COR-L47 (cell line): ENCODE measurements around the gene CACNA2D3.
"Not testable (repeated sequence)": the region's sequence is repeated elsewhere in the genome, so short reads cannot be mapped to it uniquely, and the experiment has no call there.

Source experiments
- DNase-seq: peaks from one replicate; lab custom pipeline; 2025; lab: John Stamatoyannopoulos, UW

CACNA2D3 gene

DNA sequence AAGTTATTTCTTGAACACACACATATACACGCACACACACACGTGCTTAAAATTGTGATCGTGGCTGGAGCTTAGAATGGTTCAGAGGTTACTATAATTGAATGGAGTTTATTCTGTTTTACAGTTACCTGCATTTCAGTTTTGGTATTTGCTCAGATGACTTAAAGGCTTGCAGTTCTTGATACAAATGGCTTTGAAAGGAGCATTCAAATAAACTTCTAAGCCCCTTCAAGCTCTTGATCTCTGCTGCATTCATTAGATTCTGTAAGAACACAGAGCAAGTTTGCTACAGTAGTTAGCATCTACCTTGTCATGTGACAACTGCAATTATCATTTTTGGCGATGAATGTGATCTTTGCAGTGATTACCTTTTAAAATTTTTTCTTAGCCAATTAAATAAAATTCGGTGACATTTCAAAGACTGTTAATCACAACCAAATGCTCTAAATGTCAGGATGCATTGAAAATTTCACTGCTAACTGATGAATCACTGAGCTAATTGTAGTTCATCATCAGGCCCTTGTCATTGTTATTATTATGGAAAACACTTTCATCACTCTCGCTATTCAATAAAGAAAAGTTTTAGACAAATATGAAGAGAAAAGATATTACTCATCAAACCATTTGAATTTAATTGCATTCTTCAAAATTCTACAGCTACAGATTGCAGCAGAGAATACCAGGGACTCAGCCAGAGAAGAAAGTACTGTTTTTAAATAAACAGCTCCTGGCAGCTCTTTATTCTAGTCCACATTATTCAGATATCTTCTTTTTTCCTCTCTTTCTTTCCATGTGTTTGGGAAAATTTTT, 509.4 kb downstream of the CACNA2D3 start:
- DNase-seq = no peak

DNA sequence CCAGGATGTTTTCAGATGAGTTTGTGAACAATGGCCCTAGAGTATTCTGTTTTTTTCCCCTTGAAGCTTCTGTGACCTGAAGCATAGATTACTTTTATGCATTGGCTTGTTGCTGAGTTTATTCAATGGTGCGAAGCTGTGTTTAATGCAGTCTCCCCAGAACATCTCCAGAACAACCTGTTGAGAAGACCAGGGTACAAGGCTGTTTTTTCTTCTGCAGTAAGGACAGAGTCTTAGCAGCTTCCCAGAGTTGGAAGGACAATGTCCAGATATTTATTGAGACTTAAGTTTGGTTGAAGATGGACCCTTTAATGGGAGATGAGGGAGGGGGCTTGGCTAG, 509.9 kb downstream of the CACNA2D3 start:
- DNase-seq = no peak

DNA sequence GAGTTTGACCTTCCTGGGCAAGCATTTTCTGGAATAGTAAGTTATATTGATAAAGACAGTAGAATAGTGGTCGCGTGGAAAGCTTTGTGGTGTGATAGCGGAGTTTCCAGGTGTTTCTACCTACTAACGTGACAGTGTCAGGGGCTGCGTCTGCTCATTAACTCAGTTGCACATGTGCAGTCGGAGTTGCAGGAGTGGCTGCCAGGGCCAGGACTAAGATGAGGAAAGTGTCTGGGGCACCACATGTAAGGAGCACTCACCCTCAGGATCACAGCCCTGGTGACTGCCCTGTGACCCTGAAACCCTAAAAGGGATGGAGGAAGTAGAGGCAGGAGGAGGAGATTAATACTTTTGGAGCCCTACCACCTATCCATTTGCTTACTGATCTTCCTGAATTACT, 510.5 kb downstream of the CACNA2D3 start:
- no peak for DNase-seq

DNA sequence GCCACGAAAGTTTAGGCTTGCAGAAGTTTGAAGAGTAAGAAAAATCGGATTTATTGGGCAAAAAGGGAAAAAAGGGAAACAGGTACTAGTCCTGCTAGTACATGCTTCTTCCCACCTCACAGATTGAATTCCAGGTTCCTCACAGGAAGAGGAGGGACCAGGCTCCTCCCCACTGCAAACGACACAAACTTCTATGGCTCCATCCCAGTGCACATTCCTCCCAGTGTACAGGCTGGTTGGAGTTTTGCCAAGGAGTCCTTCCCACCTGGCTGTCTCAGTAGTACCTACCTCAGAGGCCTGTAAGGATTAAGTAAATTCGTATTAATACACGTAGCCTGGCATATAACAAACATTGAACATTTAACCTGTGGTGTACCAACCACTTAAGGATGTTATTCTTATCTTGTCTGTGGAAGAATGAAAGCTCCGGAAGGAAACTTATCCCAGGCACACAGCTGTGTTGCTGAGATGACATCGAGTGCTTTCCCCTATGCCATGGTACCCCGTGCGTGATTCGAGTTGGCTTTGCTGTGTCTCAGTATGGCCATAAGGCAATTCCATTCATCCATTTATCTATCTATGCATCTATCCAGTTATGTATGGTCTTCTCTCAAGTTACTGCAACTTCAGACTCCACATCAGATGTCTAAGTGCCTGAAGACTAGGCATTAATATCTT, 511.2 kb downstream of the CACNA2D3 start:
- no peak for DNase-seq

DNA sequence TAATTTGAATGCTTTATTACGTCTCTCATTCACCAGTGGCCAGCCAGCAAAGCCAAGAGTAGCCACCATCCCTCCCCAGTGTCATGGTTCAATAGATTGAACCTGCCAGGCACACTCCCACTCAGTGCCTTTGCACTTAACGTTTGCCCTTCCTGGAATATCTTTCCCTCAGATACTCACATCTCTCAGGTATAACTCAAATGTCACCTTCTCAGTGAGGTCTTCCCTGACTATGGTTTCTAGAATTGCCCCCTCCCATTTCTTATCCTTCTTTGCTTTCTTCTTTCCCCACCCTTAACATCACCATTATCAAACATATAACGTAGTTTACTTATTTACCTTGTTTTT, 511.7 kb downstream of the CACNA2D3 start:
- DNase-seq = no peak

DNA sequence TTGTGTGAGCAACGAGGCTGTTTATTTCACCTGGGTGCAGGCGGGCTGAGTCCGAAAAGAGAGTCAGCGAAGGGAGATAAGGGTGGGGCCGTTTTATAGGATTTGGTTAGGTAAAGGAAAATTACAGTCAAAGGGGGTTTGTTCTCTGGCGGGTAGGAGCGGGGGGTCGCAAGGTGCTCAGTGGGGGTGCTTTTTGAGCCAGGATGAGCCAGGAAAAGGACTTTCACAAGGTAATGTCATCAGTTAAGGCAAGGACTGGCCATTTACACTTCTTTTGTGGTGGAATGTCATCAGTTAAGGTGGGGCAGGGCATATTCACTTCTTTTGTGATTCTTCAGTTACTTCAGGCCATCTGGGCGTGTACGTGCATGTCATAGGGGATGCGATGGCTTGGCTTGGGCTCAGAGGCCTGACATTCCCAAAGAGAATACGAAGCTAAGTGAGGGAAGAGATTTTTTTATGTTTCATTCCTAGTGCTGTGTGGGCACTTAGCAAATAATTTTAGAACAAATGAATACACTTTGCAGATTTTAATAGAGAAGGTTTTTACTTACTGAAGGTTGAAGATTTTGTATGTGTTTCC, 517.5 kb downstream of the CACNA2D3 start:
- not testable (repeated sequence) for DNase-seq

DNA sequence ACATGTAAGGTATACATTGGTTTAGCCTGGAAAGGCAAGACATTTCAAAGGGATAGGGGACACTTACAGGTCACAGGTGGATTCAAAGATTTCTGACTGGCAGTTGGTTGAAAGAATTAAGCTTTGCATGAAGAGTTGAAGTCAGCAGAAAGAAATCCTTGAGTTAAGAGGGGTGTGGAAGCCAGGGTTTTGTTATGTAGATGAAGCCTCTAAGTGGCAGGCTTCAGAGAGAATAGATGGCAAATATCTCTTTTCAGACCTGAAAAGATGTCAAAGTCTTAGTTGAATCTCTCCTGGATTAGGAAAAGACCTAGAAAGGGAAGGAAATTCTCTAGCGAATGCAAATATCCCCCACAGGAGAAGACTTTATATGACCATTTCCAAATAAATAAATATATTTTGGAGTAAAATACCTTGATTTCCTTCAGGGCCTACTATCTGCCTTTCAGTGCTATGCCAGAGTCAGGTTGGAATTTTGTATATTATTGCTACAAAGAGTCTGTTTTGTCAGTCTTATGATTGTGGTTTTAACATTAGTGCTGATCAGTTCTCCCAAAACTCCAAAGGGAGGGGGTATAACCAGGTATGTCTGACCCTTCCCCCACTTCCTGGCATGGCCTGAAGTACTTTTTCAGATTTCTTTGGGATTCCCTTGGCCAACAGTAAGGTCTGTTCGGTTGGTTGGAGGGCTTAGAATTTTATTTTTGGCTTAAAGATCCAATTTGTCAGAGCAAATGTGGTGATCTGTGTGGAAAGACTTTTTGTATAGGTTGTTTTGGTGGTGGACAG, 519.1 kb downstream of the CACNA2D3 start:
- no peak for DNase-seq

DNA sequence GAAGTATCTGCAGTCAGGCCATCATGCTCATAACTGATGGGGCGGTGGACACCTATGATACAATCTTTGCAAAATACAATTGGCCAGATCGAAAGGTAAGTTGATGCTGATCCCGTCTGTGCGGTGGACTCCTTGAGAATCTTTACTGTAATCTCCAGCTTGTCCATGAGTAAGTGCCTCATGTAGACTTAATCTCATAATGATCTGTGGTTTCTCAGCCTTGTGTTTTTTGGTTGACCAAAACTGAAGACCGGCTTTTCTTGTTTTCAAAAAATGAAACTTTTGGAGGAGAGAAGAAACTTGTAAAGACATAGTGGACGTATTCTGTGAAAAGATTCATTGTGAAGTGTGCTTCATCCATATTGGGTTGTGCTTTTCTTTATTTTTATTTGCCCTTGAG, 519.8 kb downstream of the CACNA2D3 start:
- DNase-seq = no peak

DNA sequence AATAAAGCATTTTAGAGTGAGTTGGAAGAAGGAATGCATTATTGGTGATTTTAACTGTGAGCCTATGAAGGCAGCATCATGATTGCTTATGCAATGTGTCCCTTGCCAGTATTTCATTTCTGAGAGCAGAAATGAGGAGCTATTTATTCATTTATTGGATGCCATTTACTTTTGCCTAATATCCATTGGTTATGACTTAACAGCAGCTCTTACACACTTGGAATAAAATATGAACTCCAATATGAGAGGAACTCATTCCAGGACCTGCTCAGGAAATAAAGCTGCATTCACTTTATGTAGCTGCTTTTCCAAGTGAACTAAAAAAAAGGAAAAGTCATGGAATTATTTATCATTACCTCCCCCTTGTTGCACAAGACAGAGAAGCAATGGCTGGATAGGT, 525.4 kb downstream of the CACNA2D3 start:
- DNase-seq = no peak

DNA sequence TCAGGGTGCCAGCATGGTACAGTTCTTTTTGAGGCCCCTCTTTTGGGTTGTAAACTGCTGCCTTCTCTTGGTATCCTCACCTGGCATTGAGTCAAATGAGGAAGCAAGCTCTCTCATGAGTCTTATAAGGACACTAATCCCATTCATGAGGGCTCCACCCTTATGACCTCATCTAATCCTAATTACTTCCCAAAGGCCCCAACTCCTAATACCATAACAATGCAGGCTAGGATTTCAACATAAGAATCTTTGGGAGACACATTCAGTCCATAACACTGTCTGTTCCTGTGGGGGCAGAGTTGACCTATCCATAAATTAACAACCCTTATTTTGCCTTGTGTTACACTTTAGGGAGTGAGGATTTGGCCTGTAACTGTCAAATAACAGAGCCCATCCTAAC, 527.2 kb downstream of the CACNA2D3 start:
- no peak for DNase-seq

DNA sequence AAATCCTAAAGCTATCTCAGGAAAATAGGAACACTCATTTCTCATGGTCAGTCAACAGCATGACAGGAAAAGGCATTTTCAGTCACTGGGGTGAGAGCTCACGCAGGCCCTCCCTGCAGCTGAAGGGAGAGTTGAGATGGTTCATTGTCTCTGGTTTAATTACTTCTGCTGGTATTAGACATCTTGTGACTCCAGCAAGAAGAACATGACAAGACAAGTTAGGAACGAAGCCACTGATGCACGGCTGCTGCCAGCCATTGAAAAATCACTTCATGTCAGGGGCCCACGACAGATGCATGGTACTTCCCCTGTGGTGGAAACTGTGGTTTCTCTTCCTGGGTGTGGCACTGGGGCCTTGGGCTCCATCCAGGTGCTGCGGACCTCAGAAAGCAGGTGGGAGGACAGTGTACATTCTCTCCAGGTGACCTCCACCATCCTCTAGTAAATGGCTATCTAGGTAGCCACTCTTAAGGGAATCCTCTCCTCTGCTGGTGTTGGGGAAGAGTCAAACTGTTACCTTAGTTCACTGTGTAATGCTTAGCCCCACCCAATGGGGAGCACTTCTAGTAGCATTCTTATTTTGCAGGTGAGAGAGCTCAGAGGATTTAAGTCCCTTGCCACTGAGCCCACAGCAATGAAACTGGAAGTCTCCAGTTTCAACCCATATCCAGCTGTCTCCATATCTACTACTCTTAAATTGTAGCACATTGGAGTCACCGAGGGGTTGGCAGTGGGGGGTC, 531.3 kb downstream of the CACNA2D3 start:
- no peak for DNase-seq

DNA sequence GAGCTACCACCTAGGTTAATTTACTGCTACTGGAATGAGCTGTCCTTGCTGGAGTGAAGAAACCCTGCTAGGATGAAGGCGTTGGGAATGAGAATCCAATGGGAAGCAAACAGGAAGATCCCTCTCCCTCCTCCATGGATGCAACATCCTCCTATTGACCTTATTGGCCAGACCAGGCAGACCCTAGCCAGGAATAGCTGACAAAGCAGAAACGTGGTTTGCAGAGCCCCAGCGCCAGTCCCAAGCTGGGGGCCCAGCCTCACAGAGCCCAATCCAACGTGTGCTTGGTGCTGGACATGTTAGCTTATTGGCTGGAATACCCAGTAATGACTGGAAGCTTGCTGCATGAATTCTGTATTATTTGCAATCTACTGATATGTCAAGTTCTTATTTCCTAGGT, 532.4 kb downstream of the CACNA2D3 start:
- no peak for DNase-seq

DNA sequence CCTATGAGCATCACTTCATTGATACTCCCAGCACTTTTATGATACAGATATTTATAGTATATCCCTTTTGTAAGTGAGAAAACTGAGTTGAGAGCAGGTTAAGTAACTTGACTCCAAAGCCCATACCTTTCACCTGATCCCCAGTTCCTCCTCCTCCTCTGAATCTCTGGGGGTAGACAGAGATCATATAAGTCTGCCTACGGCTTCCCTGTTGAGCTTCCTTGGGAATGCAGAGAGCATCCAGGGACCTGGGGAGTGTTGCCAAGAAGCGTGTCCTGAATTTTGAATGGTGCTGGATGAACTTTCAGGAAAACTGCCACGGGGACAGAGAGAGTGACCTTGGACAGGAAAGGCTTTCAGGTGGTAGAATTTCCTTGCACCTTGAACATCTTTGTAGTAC, 537.0 kb downstream of the CACNA2D3 start:
- no peak for DNase-seq

DNA sequence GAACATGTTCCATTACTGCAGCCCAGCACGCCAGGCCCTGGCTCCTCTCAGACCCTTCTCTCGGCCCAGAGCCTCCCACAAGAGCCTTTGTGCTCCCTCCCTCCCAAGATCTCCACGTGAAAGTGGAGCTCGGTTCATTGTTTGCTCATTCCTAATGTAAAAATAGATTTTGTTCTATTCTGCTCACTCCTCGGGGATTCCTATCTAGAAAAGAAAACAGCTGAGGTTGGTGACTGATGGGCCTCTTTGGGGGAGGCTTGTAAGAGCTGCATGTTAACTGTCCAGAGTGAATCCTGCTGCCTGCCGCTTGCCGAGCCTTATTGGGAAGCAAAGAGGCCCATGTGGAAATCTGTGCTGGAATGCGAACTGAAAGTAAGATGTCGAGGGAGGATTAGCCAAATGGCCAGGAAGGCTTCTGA, 538.4 kb downstream of the CACNA2D3 start:
- DNase-seq = no peak

DNA sequence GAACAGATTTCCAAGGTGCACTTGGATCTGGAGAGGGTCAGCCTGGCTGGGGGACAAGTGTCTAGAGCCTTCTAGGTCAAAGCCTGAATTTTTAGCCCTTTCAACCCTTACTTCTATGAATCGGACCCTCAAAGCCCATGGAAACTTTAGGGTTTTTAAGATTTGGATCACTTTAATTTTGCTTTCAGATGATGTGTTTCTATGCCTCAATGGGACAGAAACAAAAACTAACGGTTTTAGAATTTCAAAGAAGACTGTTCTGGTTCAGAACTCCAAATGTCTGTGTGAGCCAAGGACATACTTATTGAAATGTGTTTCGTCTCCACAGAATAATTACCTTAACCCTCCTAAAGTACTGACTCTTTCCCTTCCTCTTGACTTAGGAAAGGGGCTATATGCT, 538.8 kb downstream of the CACNA2D3 start:
- no peak for DNase-seq

DNA sequence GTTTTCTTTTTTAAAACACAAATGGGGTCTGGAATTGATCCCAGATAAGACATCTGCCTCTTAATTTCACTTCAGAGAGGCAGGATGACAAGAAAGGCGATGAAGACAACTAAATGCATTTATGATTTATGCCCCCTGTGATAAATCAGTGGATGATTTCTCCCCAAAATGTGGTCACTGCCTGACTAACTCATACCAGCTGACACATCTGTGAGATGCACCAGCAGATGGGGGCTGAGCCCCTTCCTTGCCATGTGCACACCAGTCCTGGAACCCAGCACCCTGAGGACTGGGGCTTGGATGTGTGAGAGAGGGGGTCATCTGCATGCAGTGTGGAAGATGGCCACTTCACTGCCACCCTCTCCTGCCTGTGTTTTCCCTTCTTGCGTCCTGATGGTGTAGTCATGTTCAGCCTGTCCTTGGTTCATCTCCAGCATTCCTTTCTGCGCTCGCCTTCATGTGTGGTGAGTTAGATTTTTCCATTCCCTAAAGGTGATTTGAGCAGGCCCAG, 541.2 kb downstream of the CACNA2D3 start:
- no peak for DNase-seq

DNA sequence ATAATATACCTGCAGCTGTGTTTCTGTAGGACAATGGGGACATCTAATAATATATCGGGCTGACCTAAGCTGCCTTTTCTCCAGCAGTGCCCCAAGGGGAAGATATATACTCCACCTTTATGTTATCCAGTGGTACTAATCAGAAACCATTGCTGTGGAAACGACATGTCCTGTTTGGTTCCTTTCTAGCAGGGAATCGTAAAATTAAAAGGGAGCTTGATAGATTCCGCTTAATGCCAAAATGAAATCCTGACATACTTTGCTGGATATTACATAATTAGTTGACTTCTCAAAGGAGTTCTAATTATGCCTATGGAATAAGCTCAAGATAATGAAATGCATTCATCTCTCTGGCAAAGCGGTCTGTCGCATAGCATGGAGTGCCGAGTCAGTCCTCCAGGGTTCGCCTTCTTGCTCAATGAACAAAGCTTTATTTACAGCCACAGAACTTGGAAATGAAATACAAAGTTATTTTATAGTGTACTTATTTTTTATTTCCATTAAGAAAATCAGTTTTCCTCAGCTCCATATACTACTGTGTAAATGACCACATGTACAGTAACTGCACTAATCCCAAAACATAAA, 542.8 kb downstream of the CACNA2D3 start:
- DNase-seq = no peak

DNA sequence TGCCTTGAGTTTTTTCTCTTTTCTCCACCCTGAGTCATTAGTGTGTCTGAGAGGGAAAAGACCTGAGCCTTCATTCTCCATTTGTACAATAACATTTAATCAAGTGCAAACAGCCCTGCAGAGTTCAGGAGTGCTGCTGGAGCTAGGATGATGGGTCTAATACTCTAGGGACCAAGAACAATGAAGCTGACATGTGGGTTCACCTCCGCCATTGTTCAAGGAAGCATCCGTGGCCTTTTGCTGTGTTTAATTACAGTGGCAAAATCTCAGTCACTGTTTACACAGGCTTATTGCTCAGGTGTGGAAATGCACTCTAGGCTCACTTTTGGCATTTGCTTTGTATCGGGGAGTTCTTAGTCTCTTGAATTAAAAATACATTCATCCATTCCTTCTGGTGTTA, 545.9 kb downstream of the CACNA2D3 start:
- peak; percentile 4 for DNase-seq

DNA sequence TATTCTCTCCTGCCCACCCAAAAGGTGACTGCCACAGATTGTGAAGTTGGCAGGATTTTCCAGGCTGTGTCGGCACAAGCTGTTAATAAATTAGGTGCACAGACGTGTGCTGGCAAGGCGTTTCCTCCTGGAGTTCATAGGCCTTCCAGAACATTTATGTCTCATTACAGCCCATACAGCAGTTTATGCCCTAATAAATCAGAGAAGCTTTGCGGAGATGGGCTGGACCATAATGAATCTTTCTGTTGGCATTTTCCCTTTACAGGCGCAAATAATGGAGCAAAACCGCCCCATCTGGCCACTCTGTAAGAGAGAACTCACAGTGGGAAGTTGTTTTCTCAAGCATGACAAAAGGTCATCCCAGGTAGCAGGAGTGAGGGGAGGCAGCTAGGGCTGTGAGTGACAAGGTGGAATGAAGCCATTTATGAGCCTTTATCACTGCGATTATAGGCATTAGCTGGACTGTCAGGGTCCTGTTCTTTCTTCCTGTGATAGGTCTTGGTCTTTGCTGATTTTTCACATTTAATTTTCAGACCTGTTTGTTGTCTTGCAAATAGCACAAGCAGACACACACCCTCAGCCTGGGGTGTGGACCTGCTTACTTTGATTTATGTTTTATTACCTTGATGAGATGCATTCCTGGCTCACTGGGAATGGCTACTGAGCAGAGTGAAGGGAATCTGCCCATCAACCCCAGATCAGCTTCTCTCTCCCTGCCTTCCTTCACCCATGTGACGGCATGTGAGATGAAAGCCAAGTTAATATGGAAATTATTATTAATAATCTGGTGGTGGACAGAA, 548.0 kb downstream of the CACNA2D3 start:
- no peak for DNase-seq

DNA sequence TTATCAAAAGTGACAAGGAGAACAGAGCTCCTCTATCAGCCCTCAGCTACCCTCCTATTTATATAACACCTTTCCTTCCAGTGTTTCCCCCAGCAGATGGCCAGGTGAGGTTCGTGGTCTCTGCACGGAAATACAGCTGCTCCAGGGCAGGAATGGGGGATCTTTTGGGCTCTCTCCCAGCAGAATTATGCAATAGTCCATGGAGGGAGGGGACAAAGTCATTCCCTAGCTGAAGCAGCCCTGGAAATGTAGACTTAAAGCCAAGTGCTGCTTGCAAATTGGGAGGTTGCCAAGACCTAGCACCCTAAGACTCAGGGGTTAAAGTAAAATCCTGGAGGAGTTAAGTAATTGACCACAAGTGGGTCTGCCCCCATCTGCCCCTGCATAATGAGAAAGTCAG, 549.2 kb downstream of the CACNA2D3 start:
- no peak for DNase-seq

DNA sequence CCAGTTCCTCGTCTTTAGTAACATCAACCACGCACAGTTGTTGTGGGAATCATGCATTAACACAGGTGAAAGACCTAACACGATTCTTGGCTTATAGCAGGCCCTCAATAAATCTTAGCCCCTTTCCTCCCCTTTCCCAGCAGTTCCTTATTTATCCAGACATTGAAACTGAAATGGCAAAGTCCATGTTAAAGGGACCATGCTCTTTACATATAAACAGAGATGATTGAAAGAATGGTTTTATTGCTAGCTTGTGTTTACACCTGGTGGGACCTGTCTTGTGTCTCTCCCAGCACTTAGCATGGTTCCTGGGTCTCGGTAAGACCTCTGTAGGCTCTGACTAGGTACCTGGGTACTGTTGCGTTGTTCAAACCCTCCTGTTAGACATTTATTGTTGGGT, 553.7 kb downstream of the CACNA2D3 start:
- DNase-seq = no peak
